ENCODE results near the gene RNF126.
A peak's percentile ranks its signal among the peaks of the same experiment; 100 is the strongest.
"Not testable (repeated sequence)": the region's sequence is repeated elsewhere in the genome, so short reads cannot be mapped to it uniquely, and the experiment has no call there.

The RNF126 gene

DNA sequence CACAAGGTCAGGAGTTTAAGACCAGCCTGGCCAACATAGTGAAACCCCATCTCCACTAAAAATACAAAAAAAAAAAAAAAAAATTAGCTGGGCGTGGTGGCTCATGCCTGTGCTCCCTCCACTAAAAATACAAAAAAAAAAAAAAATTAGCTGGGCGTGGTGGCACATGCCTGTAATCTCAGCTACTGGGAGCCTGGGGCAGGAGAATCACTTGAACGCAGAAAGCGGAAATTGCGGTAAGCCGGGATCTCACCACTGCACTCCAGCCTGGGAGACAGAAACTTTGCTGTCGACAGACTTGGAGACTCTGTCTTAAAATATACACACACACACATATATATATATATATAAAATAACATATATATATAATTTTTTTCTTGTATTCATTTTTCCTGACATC lies 36.4 kb downstream of the RNF126 start:
- DNase-seq, result not testable (repeated sequence)

DNA sequence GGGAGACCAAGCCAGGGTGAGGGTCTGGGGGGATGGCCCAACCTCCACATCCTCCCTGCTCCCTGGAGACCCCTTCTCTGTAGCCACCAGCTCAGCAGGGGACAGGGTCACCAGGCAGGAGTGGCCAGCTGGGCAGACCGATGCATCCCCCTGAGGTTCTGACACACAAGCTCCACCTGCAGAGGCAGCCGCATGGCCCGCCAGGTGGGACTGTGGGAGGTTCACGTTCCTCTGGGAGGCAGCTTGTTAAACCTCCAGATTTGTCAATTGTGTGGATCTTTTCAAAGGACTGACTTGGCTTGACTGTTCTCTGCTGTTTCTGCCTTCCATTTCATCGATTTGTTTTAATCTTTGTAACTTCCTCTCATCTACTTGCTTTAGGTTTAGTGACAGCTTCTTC lies 37.8 kb downstream of the RNF126 start:
- DNase-seq, result no peak

DNA sequence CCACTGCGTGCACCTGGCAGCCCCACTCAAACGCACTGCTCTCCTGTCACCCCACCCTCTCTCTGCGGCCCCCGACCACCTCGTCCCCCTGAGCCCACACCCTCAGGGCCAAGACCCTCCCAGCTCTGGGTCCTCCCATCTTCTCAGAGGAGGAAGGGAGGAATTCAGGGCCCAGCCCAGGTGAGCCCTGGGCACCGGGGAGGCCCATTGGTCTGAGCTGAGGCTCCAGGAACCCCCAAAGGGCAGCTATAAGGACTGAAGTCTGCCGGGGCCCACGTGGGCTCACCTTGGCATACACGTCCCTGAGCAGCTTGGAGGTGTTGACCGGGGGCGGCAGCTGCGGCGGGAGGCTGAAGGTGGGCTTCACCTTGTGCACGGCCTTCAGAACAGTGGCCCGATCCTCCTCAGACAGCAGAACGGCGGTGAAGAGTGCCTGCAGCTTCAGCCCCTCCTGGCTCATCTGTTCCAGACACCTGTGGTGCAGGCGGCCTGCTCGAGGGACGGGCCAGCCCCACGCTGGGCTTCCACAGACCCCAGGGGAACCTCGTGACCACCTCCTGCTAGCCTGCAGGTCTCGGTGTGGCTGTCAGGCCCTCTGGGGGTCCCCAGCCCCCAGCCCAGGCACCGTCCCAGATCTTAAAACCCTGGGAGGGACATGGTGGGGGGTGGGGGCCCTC lies 38.4 kb downstream of the RNF126 start:
- DNase-seq, result no peak

DNA sequence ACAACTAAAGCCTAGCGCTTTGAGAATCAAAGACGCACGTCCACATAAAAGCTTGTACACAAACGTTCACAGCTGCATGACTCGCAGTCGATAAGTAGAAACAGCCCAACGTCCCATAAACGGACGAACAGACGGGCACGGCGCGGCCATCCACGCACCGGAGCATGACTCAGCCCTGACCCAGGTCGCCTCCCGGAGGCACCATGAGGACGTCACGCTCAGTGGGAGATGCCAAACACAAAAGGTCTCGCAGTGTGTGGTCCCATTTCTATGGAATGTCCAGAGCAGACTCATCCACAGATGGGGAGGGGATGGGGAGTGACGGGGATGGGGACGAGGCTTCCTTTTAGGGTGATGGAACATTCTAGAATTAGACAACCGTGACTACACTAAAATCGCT lies 39.0 kb downstream of the RNF126 start:
- no peak for DNase-seq

DNA sequence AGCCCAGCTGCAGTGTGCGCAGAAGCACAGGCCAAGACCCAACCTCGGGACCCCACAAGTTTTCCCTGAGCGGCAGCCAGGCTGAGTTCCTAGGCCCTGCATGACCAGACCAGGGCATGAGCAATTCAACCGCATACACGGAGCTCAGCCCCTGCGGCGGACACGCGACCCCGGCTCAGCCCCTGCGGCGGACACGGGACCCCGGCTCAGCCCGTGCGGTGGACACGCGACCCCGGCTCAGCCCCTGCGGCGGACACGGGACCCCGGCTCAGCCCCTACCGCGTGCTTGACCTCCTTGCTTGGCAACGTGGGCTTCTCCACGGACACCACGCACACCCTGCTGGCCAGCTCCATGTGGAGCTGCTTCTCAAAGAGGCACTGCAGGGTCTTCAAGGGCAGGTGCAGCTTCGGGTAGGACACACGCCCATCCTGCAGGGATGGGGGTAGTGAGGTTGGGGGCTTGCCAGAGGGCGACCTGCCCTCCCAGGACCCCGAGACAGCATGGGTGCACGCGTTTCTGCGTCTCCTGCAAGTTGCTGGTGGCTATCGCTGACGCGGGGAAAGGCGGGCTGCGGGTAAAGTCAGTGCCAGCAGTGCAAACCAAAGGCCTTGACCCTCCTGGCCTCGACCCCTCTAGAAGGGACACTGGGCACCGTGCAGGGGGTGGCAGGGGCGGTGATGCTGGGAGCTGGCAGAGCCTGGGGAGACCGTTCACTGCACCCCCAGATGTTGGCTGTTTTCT lies 39.7 kb downstream of the RNF126 start:
- DNase-seq, result no peak

DNA sequence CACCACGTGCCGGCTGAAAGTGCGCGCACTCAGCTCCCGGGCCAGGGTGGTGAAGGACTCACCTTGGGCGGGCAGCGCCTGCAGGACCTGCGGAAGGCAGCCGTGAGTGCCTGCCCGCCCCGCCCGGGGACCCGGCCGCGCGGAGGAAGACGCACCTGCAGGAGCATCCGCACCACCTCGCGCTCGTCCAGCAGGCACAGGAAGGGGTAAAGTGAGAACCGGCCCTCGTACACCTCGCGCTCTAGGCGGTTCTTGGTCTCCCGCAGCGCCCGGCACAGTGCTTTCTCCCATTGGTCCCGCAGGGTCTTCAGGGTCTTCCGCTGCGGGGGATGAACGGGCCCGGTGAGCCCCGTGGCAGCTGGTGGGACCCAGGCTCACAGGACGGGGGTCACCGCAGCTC lies 40.3 kb downstream of the RNF126 start:
- no peak for DNase-seq

DNA sequence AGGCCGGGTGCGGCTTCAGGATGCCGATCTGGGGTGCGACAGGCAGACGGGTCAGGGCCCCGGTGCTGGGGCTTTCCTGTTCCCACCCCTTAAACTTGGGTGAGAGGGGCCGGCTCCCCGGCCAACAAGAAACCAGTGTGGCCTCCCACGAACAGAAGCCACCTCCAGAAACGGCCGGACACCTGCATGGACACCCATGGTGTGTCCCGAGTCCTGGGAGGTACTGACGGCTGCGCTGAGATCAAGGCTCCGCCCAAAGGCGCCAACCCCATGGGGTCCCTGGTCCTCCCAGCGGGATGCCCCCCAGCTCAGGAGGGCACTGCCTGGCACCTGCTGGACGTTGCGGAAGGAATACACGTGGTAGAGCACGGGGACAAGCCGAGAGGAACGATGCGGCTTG lies 41.2 kb downstream of the RNF126 start:
- no peak for DNase-seq

DNA sequence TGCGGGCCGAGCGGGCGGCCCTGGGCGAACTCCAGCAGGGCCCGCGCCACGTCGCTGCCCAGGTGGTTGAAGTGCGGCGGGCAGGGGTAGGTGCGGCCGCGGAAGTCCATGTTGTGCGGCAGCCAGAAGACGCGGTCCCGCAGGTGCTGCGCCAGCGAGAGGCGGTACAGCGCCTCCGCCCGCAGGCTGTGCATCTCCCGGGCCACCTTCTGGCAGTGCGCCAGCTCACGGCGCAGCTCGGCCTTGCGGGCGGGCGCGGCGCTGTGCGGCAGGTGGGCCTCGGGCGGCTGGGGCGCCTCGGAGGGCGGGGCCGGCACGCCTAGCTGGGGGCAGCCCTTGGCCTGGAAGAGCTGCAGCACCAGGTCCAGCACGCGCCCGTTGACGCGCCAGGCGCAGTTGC lies 41.8 kb downstream of the RNF126 start:
- not testable (repeated sequence) for DNase-seq

DNA sequence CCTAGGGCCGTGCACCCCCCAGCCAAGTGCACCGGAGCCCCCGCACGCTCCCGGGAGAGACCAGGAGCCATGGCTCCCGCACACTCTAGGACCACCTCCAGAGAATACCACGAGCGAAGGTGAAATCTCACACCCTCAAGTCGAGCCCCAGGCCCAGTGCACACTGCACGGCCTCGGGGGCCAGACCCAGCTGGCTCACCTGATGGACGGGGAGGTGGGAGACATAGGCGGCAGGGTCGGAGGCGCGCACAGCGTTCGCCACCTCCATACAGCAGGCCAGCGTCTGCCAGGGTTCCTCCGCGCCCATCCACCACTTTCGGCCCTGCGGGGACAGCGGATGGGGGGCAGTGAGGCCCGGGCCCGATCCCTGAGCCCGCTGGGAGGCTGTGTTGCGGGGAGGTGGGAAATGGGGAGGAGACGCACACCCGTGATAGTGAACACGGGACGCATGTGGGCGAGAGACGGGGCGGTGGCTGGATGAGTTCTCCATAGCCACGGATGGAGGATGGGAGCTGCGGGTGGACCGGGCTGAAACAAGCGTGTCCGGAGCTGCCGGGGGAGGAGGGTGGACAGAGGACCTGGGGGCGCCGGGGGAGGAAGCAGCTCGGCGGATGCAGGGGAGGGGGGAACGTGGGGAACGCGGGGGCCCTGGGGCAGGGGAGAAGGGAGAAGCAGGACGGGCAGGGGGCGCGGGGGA lies 42.7 kb downstream of the RNF126 start:
- no peak for DNase-seq

DNA sequence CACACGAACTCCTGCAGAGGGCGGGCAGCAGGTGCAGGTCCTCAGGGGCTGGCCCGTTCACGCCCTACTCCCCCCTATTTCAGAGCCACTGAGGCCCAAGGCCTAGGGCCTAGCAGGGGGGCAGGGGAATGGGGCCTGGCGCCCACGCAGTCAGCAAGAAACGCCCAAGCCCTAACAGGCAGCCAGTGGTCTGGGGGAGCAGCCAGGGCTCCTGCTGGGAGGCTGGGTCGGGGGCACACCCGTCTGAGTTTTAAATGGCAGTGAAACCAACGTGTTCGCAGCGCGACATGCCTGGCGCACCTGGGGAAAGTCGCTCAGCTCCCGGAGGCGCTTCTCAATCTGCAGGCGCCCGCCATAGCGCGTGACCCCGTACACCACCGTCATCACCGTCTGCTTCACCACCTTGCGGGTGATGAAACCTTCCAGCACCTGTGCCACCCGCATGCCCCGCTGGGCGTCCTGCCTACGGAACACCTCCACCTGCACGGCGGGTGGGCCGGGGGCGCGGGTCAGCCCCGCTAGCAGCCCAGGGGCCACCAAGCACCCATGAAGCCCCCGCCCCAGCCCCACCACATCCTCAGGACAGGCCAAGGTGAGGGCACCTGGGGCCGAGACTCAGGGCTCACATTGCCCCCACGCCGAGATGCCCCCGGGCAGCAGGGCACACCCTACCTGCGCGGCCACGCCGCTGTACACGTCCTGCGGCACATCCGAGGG lies 43.6 kb downstream of the RNF126 start:
- no peak for DNase-seq

DNA sequence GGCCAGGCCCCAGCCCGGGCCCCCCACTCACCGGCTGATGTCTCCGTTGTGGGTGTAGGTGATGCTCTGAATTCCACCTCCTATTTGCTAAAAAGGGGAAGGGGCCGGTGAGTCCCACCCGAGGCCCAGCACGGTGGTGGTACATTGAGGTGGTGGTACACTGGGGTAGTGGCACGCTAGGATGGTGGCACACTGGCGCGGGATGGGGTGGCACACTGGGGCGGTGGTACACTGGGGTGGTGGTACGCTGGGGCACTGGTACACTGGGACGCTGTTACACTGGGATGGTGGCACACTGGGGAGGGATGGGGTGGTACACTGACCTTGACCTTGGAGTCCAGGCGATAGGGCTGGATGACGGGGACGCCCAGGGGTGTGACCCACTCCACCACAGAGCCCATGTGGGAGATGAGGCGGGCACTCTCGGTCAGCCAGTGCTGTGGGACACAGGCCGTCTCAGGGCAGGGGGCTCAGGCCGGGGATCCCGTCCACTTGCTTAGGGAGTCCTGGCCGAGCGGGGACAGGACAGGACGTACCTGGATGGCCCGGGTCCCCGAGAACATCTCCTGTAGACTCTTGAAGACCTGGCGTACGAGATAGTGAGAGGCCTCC lies 44.2 kb downstream of the RNF126 start:
- no peak for DNase-seq

DNA sequence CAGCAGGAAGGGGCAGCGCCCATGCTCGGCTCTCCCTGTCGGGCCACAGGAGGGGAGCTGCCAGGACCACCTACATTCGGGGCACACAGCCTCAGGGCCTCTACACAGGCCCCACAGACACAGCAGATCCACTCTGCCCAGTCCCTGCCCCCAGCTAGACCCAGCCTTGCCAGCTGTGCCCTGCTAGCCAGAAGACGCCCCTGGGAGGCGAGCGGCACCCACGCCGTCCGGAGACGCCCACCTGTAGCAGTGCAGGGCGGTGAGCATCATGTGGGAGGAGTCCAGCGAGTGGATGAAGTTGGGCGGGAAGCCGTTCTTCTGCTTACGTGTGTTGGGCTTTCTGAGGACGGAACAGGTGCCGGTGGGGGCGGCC lies 44.8 kb downstream of the RNF126 start:
- DNase-seq, result no peak

DNA sequence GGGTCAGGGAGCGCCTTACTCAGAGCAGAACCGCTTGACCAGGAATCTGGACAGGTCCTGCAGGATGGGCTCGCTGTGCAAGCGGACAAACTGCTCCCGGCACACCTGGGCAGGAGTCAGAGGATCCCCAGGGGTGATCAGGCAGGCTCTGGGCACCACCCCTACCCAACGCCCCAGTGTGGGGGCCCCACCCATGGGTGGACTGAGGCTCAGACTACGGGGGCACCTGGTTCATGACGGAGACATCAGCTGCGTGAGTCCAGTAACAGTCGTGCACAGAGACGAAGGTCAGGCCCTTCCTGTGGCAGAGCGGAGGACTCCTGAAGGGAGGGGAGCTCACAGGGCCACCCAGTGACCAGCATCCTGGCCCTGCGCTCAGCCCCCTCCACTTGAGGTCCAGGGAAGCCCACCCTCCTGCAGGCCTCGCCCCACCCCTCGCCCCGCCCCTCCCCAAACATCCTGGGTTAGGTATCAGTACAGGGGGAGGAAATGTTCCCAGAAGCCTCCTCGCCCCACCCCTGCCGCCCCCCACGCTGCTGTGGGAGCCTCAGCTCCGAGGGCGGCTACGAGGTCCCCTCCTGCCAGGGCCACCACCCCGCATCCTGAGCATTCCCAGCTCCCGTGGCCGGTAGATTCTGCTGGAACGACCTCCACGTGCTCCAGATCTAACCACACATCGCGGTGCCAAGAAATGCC lies 45.3 kb downstream of the RNF126 start:
- no peak for DNase-seq

DNA sequence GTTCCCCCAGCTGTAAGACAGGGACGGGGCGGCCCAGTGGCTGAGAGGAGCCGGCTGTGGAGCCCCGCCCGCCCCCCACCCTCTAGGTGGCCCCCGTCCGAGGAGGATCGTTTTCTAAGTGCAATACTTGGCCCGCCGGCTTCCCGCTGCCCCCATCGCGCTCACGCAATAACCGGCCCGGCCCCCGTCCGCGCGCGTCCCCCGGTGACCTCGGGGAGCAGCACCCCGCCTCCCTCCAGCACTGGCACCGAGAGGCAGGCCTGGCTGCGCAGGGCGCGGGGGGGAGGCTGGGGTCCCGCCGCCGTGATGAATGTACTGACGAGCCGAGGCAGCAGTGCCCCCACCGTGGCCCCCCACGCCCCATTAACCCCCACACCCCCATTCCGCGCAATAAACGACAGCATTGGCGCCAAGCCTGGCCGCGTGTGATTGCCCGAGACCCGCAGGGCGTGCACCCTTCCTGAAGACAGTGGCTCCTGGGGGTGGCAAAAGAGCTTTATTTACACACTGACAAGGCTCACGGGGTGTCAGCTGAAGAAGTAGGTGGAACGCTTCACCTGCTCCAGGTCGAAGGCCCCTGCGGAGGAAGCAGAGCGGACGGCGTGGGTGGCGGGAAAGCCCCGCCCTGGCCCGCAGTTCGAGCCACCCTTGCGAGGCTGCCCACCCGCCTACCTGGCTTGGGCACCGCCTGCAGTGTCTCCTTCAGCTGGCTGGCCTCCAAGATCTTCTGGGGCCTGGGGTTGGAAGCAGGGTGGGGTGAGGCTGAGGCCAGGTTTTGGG lies 46.1 kb downstream of the RNF126 start:
- no peak for DNase-seq

DNA sequence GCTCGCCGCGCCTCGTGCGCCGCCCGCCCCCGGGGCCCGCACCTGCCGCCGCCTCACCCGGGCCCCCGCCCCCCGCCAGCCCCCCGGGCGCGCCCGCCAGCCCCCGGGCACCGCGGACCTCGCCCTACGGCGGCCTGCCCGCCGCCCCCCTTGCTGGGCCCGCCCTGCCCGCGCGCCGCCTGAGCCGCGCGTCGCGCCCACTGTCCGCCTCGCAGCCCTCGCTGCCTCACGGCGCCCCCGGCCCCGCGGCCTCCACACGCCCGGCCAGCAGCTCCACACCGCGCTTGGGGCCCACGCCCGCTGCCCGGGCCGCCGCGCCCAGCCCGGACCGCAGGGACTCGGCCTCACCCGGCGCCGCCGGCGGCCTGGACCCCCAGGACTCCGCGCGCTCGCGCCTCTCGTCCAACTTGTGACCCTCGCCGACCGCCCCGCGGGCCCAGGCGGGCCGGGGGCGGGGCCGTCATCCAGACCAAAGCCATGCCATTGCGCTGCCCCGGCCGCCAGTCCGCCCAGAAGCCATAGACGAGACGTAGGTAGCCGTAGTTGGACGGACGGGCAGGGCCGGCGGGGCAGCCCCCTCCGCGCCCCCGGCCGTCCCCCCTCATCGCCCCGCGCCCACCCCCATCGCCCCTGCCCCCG lies 46.8 kb downstream of the RNF126 start:
- DNase-seq, result no peak

DNA sequence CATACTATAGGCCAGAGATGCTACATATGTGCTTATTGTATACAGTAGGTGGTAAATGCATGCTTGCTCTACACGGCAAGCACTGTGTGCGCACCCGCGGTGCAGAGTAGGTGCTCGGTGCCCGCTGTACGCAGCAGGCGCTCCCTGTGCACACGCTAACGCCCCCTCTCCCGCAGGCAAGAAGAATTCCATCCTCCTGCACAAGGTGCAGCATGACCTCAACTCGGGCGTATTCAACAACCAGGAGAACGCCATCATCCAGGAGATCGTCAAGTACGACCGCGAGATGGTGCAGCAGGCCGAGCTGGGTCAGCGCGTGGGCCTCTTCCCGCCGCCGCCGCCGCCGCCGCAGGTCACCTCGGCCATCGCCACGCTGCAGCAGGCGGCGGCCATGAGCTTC lies 47.4 kb downstream of the RNF126 start:
- no peak for DNase-seq

DNA sequence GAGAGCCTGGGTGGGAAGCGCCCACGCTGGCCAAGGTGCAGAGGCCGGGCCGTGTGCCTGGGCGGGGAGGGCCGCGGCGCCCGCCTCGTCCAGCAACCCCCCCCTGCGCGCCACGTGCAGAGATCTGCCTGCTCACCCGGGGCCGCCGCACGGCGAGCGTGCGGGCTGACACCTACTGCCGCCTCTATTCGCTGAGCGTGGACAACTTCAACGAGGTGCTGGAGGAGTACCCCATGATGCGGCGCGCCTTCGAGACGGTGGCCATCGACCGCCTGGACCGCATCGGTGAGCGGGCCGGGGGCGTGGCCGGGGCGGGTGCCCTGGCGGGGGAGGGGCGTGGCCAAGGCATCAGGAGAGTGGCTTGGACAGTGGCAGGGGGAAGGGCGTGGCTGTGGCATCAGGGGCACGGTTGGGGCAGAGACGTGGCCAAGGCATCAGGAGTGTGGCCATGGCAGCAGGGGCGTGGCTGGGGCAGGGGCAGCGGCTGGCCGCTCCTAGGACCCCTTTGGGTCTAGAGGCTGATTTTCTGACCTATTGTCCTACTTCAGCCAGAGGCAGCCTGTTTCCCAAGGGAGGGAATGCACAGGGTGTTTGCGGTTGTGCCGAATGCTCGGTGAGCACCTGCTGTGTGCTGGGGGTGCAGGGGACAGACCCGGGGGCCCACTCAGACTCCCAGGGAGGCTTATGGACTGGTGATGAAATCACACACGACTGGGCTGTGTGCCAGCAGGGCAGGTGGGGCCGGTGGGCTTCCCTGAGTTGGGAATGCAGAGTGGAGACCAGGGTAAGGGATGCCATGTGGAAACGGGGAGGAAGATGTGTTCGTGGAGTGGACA lies 49.1 kb downstream of the RNF126 start:
- DNase-seq, result no peak

DNA sequence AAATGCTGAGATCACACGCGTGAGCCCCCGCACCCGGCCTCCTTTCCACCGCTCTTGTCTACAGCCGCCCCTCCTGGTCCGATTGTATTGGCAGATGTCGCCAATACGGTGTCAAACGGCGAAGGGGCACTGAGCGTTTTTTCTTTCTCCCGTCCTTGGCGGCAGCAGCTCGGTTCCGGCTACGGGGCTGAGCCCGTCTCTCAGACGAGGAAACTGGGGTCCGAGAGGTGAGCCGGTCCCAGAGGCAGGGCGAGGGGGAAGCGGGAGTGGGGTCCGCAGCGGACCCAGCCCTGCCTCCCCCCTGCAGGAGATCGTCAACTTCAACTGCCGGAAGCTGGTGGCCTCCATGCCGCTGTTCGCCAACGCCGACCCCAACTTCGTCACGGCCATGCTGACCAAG lies 50.1 kb downstream of the RNF126 start:
- DNase-seq, result no peak

DNA sequence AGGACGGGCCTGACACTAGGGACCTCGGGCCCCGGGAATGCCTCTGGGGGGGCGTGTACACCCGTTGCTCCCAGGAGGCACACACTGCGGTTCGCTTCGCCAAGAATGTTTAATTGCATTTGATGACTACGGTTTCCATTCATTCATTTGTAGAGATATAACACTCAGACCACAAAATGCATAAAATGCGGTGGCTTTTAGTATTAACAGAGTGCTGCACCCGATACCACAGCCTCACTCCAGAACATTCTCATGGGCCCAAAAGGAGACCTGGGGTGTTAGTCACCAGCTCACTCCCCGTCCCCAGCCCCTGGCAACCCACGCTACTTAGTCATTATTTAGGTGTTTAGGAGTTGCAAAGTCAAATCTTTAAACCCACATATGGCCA lies 51.5 kb downstream of the RNF126 start:
- peak; percentile 83 for DNase-seq

DNA sequence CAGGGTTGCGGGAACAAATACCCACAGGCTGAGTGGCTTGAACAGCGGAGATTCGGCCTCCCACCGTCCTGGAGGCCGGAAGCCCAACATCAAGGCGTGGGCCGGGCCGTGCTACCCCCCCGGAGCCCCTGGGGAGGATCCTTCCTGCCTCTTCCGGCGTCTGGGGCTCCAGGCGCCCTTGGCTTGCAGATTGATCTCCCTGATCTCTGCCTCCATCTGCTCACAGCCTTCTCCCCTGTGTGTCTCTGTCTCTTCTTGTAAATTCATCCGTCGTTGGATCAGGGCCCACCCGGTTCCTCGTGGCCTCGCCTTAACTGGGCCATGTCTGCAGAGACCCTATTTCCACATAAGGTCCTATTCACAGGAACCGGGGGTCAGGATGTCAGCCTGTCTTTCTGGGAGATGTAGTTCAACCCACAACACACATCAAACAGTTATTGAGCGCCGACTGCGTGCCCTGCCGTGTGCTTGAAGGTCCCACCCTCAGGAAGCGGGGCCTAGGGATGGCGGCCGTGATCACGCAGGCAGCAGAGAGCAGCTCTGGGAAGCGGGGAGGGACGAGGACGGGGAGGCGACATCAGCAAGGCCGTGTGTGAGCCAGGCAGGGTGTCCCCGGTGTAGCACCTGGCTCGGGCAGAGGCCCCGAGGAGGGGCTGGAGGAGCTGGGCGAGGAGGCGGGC lies 52.1 kb downstream of the RNF126 start:
- DNase-seq, result peak; percentile 57
